DMS79 treated with DMSO at 0.1 percent for 48 hours (cell line): Measurements from ENCODE around the gene TFDP2.
"Not testable (repeated sequence)": the region's sequence is repeated elsewhere in the genome, so short reads cannot be mapped to it uniquely, and the experiment has no call there.

ENCODE experiments used
- DNase-seq: peaks from one replicate; lab custom pipeline; 2025; lab: John Stamatoyannopoulos, UW

Gene TFDP2

GRCh38 chr3:142127941-142128658 is 21.2 kb downstream of the TFDP2 start:
- DNase-seq = no peak

- DNase-seq = no peak
These were observed 25.1 kb downstream of the TFDP2 start for GRCh38 chr3:142124243-142124642.

- no peak for DNase-seq
These were observed 28.6 kb downstream of the TFDP2 start for GRCh38 chr3:142120707-142121106.

- no peak for DNase-seq
These were observed 30.4 kb downstream of the TFDP2 start for GRCh38 chr3:142118911-142119310.

GRCh38 chr3:142117056-142117851 is 32.1 kb downstream of the TFDP2 start:
- peak; percentile 88 for DNase-seq

GRCh38 chr3:142115867-142116668 is 33.3 kb downstream of the TFDP2 start:
- no peak for DNase-seq

GRCh38 chr3:142112601-142113000 is 36.7 kb downstream of the TFDP2 start:
- DNase-seq = no peak

- no peak for DNase-seq
These were observed 42.8 kb downstream of the TFDP2 start for GRCh38 chr3:142106548-142106947.

- no peak for DNase-seq
These were observed 43.4 kb downstream of the TFDP2 start for GRCh38 chr3:142105991-142106390.

- DNase-seq = no peak
These were observed 44.6 kb downstream of the TFDP2 start for GRCh38 chr3:142104763-142105162.

- no peak for DNase-seq
These were observed 50.4 kb downstream of the TFDP2 start for GRCh38 chr3:142098964-142099363.

- no peak for DNase-seq
These were observed 52.1 kb downstream of the TFDP2 start for GRCh38 chr3:142097099-142097843.

GRCh38 chr3:142095841-142096240 is 53.5 kb downstream of the TFDP2 start:
- DNase-seq = no peak

- not testable (repeated sequence) for DNase-seq
These were observed 60.4 kb downstream of the TFDP2 start for GRCh38 chr3:142088925-142089324.

- no peak for DNase-seq
These were observed 60.8 kb downstream of the TFDP2 start for GRCh38 chr3:142088522-142088921.

GRCh38 chr3:142087676-142088075 is 61.7 kb downstream of the TFDP2 start:
- DNase-seq = no peak

GRCh38 chr3:142086581-142087090 is 62.7 kb downstream of the TFDP2 start:
- DNase-seq = no peak

GRCh38 chr3:142081178-142081577 is 68.2 kb downstream of the TFDP2 start:
- DNase-seq = no peak

GRCh38 chr3:142077859-142078500 is 71.4 kb downstream of the TFDP2 start:
- DNase-seq = peak; percentile 94

GRCh38 chr3:142077155-142077858 is 72.0 kb downstream of the TFDP2 start:
- no peak for DNase-seq
